Ishikawa (cell line): Measurements from ENCODE around the gene C17orf100.

ENCODE experiments used
- EGR1 ChIP-seq: IDR thresholded peaks from 2 replicates; pipeline ENCODE4 v1.6.1; 2012
- NFIC ChIP-seq: IDR thresholded peaks from 2 replicates; pipeline ENCODE4 v1.6.1; 2012

- TF ChIP-seq EGR1: no peak
- no peak for TF ChIP-seq NFIC
Measured at GRCh38 chr17:6701719-6702118, 50.2 kb downstream of the C17orf100 start.
